ENCODE measurements around the gene NTRK2.

The NTRK2 gene

GRCh38 chr9:84974855-84975254 lies 305.3 kb downstream of the NTRK2 start:
- DNase-seq (ENCODE audit: low read depth): no peak

- DNase-seq (ENCODE audit: low read depth): no peak
These were observed 306.4 kb downstream of the NTRK2 start for GRCh38 chr9:84975926-84976325.

GRCh38 chr9:84978661-84979060 lies 309.1 kb downstream of the NTRK2 start:
- peak; percentile 29 for DNase-seq (ENCODE audit: low read depth)

- no peak for DNase-seq (ENCODE audit: low read depth)
These were observed 314.2 kb downstream of the NTRK2 start for GRCh38 chr9:84983749-84984148.

- DNase-seq (ENCODE audit: low read depth): no peak
These were observed 319.1 kb downstream of the NTRK2 start for GRCh38 chr9:84988621-84989020.

- DNase-seq (ENCODE audit: low read depth): no peak
These were observed 320.9 kb downstream of the NTRK2 start for GRCh38 chr9:84990416-84990815.

GRCh38 chr9:84990850-84991513 lies 321.5 kb downstream of the NTRK2 start:
- DNase-seq (ENCODE audit: low read depth): no peak

- no peak for DNase-seq (ENCODE audit: low read depth)
These were observed 322.0 kb downstream of the NTRK2 start for GRCh38 chr9:84991514-84991870.

- DNase-seq (ENCODE audit: low read depth): no peak
These were observed 322.9 kb downstream of the NTRK2 start for GRCh38 chr9:84992381-84992780.

GRCh38 chr9:84993105-84993504 lies 323.6 kb downstream of the NTRK2 start:
- DNase-seq (ENCODE audit: low read depth): no peak

GRCh38 chr9:84996029-84996428 lies 326.5 kb downstream of the NTRK2 start:
- DNase-seq (ENCODE audit: low read depth): no peak

- DNase-seq (ENCODE audit: low read depth): no peak
These were observed 327.2 kb downstream of the NTRK2 start for GRCh38 chr9:84996716-84997115.

- no peak for DNase-seq (ENCODE audit: low read depth)
These were observed 327.9 kb downstream of the NTRK2 start for GRCh38 chr9:84997472-84997871.

GRCh38 chr9:84998639-84999038 lies 329.1 kb downstream of the NTRK2 start:
- DNase-seq (ENCODE audit: low read depth): no peak

- no peak for DNase-seq (ENCODE audit: low read depth)
These were observed 330.3 kb downstream of the NTRK2 start for GRCh38 chr9:84999788-85000187.

- no peak for DNase-seq (ENCODE audit: low read depth)
These were observed 332.4 kb downstream of the NTRK2 start for GRCh38 chr9:85001925-85002324.

GRCh38 chr9:85004818-85005413 lies 335.4 kb downstream of the NTRK2 start:
- DNase-seq (ENCODE audit: low read depth): no peak

- no peak for DNase-seq (ENCODE audit: low read depth)
These were observed 338.2 kb downstream of the NTRK2 start for GRCh38 chr9:85007748-85008147.

GRCh38 chr9:85008215-85008614 lies 338.7 kb downstream of the NTRK2 start:
- DNase-seq (ENCODE audit: low read depth): no peak

GRCh38 chr9:85009251-85009650 lies 339.7 kb downstream of the NTRK2 start:
- no peak for DNase-seq (ENCODE audit: low read depth)

GRCh38 chr9:85013703-85014102 lies 344.2 kb downstream of the NTRK2 start:
- DNase-seq (ENCODE audit: low read depth): no peak

- DNase-seq (ENCODE audit: low read depth): no peak
These were observed 344.8 kb downstream of the NTRK2 start for GRCh38 chr9:85014292-85014691.

- no peak for DNase-seq (ENCODE audit: low read depth)
These were observed 347.0 kb downstream of the NTRK2 start for GRCh38 chr9:85016384-85017006.

GRCh38 chr9:85020791-85021190 lies 351.3 kb downstream of the NTRK2 start:
- DNase-seq (ENCODE audit: low read depth): no peak

Data from fibroblast of gingiva (primary cell).